Osteocyte (in vitro differentiated cells): ENCODE results near the gene CADM1. TPM values are rescaled to one million over a fixed set of nuclear protein-coding genes. Genes with fewer than 3 reads are reported as not detected.

ENCODE experiments used
- DNase-seq: peaks from one replicate; pipeline ENCODE4 v3.0.0; 2021; ENCODE audit warnings: mixed read lengths; ENCODE audit not compliant: unreplicated experiment; ENCODE audit errors: extremely low spot score
- H3K27ac Mint-ChIP-seq: one replicate; pipeline ENCODE4 v1.8.0; 2021; ENCODE audit warnings: mild to moderate bottlenecking, mixed read lengths; ENCODE audit not compliant: unreplicated experiment
- H3K27me3 Mint-ChIP-seq: one replicate; pipeline ENCODE4 v1.8.0; 2021; ENCODE audit warnings: mixed read lengths; ENCODE audit not compliant: unreplicated experiment
- H3K36me3 Mint-ChIP-seq: one replicate; pipeline ENCODE4 v1.8.0; 2021; ENCODE audit warnings: mixed read lengths; ENCODE audit not compliant: unreplicated experiment
- H3K4me1 Mint-ChIP-seq: one replicate; pipeline ENCODE4 v1.8.0; 2021; ENCODE audit warnings: mixed read lengths; ENCODE audit not compliant: unreplicated experiment
- H3K4me3 Mint-ChIP-seq: one replicate; pipeline ENCODE4 v1.8.0; 2021; ENCODE audit warnings: mild to moderate bottlenecking, moderate library complexity, mixed read lengths; ENCODE audit not compliant: unreplicated experiment
- H3K9me3 Mint-ChIP-seq: one replicate; pipeline ENCODE4 v1.8.0; 2021; ENCODE audit warnings: mixed read lengths; ENCODE audit not compliant: unreplicated experiment
- total RNA-seq: library from RNA; stranded (reverse); gene quantifications from 2 replicates; pipeline ENCODE4 v1.2.1, GENCODE V29; 2021
- TF ChIP-seq, protein P1 (sequence below): fragments of 200-600 bp; sonication (generic); IDR thresholded peaks from 2 replicates; pipeline ENCODE4 v1.5.0; 2021; ENCODE audit warnings: antibody characterized with exemption, mild to moderate bottlenecking, moderate library complexity

CADM1 gene
- total RNA-seq, 1 donor from 2014 or later: 24.2 TPM

DNA sequence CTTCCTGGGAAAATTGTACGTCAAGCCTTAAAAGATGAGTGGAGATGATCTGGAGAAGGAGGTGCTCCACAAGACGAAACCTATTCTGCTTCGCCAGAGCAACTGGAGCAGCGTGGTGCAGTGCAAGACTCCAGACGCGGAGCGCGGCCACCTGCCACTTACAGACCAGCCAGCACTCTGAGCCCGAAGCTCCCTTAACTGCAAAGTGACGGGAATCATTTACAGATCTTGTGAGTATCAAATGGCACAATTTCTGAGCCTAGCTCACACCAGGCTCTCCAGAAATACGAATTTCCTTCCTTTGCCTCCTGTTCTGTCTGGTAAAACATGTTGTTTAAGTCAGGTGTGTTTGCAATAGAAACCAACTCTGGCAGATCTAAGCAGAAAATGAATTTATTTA, 369.3 kb downstream of the CADM1 start:
- Mint-ChIP-seq H3K27ac (no peak overlapping the region), H3K4me1 (peaks cover 9% of the 10 kb centered on the region), H3K27me3 (peaks cover 14% of the 10 kb centered on the region), H3K4me3 (no peak overlapping the region), H3K36me3 (no peaks in the 10 kb centered on the region), H3K9me3 (no peaks in the 10 kb centered on the region)
- TF ChIP-seq, protein P1, sequence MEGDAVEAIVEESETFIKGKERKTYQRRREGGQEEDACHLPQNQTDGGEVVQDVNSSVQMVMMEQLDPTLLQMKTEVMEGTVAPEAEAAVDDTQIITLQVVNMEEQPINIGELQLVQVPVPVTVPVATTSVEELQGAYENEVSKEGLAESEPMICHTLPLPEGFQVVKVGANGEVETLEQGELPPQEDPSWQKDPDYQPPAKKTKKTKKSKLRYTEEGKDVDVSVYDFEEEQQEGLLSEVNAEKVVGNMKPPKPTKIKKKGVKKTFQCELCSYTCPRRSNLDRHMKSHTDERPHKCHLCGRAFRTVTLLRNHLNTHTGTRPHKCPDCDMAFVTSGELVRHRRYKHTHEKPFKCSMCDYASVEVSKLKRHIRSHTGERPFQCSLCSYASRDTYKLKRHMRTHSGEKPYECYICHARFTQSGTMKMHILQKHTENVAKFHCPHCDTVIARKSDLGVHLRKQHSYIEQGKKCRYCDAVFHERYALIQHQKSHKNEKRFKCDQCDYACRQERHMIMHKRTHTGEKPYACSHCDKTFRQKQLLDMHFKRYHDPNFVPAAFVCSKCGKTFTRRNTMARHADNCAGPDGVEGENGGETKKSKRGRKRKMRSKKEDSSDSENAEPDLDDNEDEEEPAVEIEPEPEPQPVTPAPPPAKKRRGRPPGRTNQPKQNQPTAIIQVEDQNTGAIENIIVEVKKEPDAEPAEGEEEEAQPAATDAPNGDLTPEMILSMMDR: no peak
- DNase-seq: no peak

DNA sequence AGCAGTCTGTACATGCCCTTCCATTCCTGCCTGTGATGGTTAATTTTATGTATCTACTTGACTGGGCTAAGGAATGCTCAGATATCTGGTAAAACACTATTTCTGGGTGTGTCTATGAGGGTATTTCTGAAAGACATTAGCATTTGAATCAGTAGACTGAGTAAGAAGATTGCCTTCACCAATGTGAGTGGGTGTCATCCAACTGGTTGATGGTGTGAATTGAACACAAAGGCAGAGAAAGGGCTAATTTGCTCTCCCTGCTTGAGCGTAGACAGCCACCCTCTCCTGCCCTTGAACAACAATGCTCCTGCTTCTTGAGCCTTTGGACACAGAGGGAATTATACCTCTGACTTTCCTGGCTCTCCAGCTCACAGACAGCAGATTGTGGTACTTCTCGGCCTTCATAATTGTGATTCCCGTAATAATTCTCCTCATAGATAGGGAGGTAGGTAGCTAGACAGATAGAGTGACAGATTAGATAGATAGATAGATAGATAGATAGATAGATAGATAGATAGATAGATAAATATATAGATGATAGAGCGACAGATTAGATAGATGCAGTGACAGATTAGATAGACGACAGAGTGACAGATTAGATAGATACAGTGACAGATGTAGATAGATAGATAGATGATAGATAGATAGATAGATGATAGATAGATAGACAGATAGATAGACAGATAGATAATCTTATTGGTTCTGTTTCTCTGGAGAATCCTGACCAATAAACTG, 370.6 kb downstream of the CADM1 start:
- Mint-ChIP-seq H3K27me3 (peaks cover 9% of the 10 kb centered on the region), H3K4me3 (no peak overlapping the region), H3K27ac (no peak overlapping the region), H3K36me3 (no peaks in the 10 kb centered on the region), H3K9me3 (no peaks in the 10 kb centered on the region), H3K4me1 (peaks cover 9% of the 10 kb centered on the region)
- TF ChIP-seq, protein P1: no peak
- DNase-seq: no peak

DNA sequence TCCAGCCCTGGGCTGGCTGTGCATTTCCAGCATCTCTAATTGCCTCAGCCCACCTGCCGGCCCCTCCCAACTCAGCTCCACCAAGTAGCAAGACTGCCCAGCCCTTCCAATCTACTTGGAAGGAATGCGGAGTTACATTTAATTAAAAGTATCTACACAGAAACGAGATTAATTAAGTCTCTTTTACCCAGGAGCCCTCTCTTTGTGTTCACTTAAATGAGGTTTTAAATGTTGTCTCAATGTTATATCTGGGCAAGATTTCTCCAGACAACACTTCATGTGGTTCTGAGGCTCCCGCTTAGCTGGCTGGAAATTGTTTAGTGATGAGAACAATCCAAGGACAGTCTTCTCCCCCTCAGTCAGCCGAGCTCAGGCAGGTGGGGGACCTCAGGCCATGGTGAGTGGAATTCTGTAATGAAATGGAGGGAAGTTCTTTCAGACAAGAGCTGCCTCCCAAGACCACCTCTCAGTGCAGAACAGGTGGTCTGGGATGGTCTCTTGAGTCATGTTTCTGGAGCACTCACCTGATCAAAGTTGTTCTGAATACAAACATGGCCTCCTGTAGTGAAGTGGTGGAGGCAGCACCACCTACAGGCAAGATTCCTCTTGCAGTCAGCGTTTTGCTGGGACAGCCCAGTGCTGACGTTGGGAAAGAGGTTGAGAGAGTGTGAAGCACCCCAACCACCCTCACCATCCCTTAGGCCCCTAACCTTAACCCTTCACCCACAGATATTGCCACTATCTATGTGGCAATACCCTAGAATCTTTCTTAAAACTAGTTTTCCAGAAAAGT, 371.6 kb downstream of the CADM1 start:
- no peak overlapping the region for H3K27ac Mint-ChIP-seq
- peaks cover 6% of the 10 kb centered on the region for H3K27me3 Mint-ChIP-seq
- DNase-seq: no peak
- no peaks in the 10 kb centered on the region for H3K9me3 Mint-ChIP-seq
- no peaks in the 10 kb centered on the region for H3K36me3 Mint-ChIP-seq
- TF ChIP-seq, protein P1: no peak
- no peak overlapping the region for H3K4me3 Mint-ChIP-seq
- peaks cover 9% of the 10 kb centered on the region for H3K4me1 Mint-ChIP-seq

DNA sequence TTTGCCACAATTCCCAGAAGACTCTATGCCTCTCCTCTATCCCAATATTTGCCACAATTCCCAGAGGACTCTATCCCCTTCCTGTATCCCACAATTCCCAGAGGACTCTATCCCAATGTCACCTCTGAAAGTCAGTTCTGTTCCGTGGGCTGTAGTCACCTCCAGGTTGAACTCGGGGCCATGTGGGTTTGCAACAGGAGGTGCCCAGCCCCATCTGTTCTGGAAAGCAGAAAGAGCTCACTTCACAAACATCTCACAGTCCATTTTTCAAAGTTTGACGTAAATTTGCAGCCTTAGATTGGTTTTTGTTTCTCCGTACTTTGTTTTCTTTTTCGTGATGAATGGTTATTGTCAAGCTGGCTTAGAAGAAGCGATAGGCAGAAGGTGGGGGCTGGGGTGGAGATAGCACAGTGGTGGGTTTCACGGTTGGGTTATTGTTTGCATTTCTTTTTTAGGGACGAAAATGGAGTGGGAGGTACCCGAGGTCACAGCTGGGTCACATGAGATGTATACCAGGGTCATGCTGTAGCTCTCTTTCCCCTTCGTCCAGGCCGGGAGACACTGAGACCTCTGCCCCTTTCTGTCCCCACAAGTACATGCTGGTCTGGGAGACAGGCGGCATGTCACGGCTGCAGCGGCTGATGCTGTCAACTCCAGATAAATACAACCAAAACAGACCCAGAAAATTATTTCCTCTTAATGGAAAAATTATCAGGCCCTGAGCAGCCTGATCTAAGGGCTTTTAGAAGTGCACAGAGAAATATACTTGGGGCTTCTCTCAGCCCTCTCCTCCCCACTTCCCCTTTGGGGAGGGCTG, 374.5 kb downstream of the CADM1 start:
- Mint-ChIP-seq H3K4me1 (no peaks in the 10 kb centered on the region), H3K9me3 (no peaks in the 10 kb centered on the region), H3K4me3 (no peak overlapping the region), H3K27me3 (peaks cover 15% of the 10 kb centered on the region), H3K36me3 (no peaks in the 10 kb centered on the region), H3K27ac (no peak overlapping the region)
- no peak for DNase-seq
- TF ChIP-seq, protein P1: no peak
